Measurements from ENCODE around the gene EXOC4. TPM values are rescaled to one million over a fixed set of nuclear protein-coding genes. Genes with fewer than 3 reads are reported as not detected.

EXOC4 gene
- total RNA-seq, 4 donors from 2014 or later = 36.9 to 78.0 (median 52.2) TPM

- in situ Hi-C loops (cut with MboI; ENCODE audit: low sequenced_read_pairs in 4 of 4) (no loop called here), intact Hi-C loops (cut with DNase I; ENCODE audit: low total_unique reads) (no loop called here)
- ATAC-seq (no peak), DNase-seq (no peak)
- Histone ChIP-seq H3K4me3 (no peak overlapping the region), H3K36me3 (no peaks in the 10 kb centered on the region), H3K9me3 (no peaks in the 10 kb centered on the region), H3K4me1 (no peaks in the 10 kb centered on the region), H3K27ac (no peak overlapping the region), H3K27me3 (no peaks in the 10 kb centered on the region)
- TF ChIP-seq POLR2A (IDR thresholded peaks at IDR 0.05) (no peak), CTCF (IDR thresholded peaks at IDR 0.05 in 4 of 5, conservative IDR thresholded peaks at IDR 0.05 in 1 of 5) (no peak)
These were observed 777.6 kb downstream of the EXOC4 start for GRCh38 chr7:134030460-134030865.

GRCh38 chr7:134031835-134032617 lies 779.1 kb downstream of the EXOC4 start:
- no peaks in the 10 kb centered on the region for H3K27me3 ChIP-seq
- no peaks in the 10 kb centered on the region for H3K36me3 ChIP-seq
- no peak overlapping the region for H3K27ac ChIP-seq
- TF ChIP-seq POLR2A (IDR thresholded peaks at IDR 0.05) (no peak), CTCF (IDR thresholded peaks at IDR 0.05 in 4 of 5, conservative IDR thresholded peaks at IDR 0.05 in 1 of 5) (no peak)
- in situ Hi-C loops (cut with MboI; ENCODE audit: low sequenced_read_pairs in 4 of 4) (no loop called here), intact Hi-C loops (cut with DNase I; ENCODE audit: low total_unique reads) (no loop called here)
- ATAC-seq (no peak), DNase-seq (no peak)
- H3K4me1 ChIP-seq = no peaks in the 10 kb centered on the region
- no peak overlapping the region for H3K4me3 ChIP-seq
- H3K9me3 ChIP-seq = no peaks in the 10 kb centered on the region

GRCh38 chr7:134034652-134035051 lies 781.8 kb downstream of the EXOC4 start:
- intact Hi-C loops (cut with DNase I; ENCODE audit: low total_unique reads) = no loop called here
- ATAC-seq = no peak
- no peak for TF ChIP-seq CTCF (IDR thresholded peaks at IDR 0.05 in 4 of 5, conservative IDR thresholded peaks at IDR 0.05 in 1 of 5)
- no peak for TF ChIP-seq POLR2A (IDR thresholded peaks at IDR 0.05)

DNA sequence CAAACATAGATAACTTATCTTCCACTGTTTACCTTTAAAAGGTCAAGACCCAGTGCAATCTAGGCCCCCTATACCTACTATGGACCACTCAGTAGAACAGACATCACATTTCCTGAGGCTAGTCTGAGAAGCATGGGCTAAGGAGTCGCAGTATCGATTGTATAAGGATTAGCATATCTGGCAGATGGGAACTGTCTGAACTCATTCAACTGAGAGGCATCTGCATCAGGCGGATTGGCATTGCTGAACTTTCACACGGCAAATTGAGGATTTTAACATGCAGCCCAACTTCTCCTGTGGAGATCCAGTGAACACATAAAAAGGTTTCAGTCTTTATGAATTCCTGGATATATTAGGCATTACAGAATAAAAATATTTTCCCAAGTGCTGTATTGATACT lies 785.1 kb downstream of the EXOC4 start:
- in situ Hi-C loops (cut with MboI; ENCODE audit: low sequenced_read_pairs in 4 of 4) (no loop called here), intact Hi-C loops (cut with DNase I; ENCODE audit: low total_unique reads) (no loop called here)
- ATAC-seq = no peak

More at GRCh38 chr7:134034652-134035051, 781.8 kb downstream of the EXOC4 start:
- no peak overlapping the region for H3K4me3 ChIP-seq
- no peaks in the 10 kb centered on the region for H3K4me1 ChIP-seq
- no peaks in the 10 kb centered on the region for H3K9me3 ChIP-seq
- no peaks in the 10 kb centered on the region for H3K27me3 ChIP-seq
- in situ Hi-C loops (cut with MboI; ENCODE audit: low sequenced_read_pairs in 4 of 4) = no loop called here
- no peak overlapping the region for H3K27ac ChIP-seq
- DNase-seq = no peak
- no peaks in the 10 kb centered on the region for H3K36me3 ChIP-seq

More for the DNA sequence above, 785.1 kb downstream of the EXOC4 start:
- DNase-seq = no peak
- no peak for TF ChIP-seq POLR2A (IDR thresholded peaks at IDR 0.05)
- no peak for TF ChIP-seq CTCF (IDR thresholded peaks at IDR 0.05 in 4 of 5, conservative IDR thresholded peaks at IDR 0.05 in 1 of 5)
- Histone ChIP-seq H3K27me3 (no peaks in the 10 kb centered on the region), H3K4me3 (no peak overlapping the region), H3K9me3 (no peaks in the 10 kb centered on the region), H3K36me3 (no peaks in the 10 kb centered on the region), H3K4me1 (no peaks in the 10 kb centered on the region), H3K27ac (no peak overlapping the region)

Measured in gastrocnemius medialis (tissue), 4 donors.